Measurements from ENCODE around the gene ZBTB3. TPM values are rescaled to one million over a fixed set of nuclear protein-coding genes. Genes with fewer than 3 reads are reported as not detected.
"Not testable (repeated sequence)": the region's sequence is repeated elsewhere in the genome, so short reads cannot be mapped to it uniquely, and the experiment has no call there.

Gene ZBTB3
- total and polyA plus RNA-seq, 2 donors (not counting 3 experiments of a cell fraction or from before 2014, with no cell fraction given): 3.7 to 6.9 TPM

- Histone ChIP-seq H3K27ac (ENCODE audit: insufficient read depth, low read depth, low read length) (peak overlapping the region; percentile 39), H2AFZ (ENCODE audit: low read depth, low read length) (peak overlapping the region; percentile 89), H3K4me3 (replicated peaks in 1 of 3; ENCODE audit: insufficient read depth in 1 of 3, low read depth in 1 of 3, low read length in 3 of 3) (peak overlapping the region; percentile 2 to 53 (median 34)), H3K9me1 (replicated peaks; ENCODE audit: control insufficient read depth, extremely low read depth, insufficient read depth, low read length) (no peaks in the 10 kb centered on the region), H3K4me1 (ENCODE audit: control insufficient read depth, extremely low read depth, insufficient read depth, low read length) (peaks cover 11% of the 10 kb centered on the region), H3K4me2 (ENCODE audit: insufficient read depth, low read length) (peak overlapping the region; percentile 82), H3K79me2 (ENCODE audit: control insufficient read depth, insufficient read depth, low read length) (peaks cover 2% of the 10 kb centered on the region), H4K20me1 (replicated peaks; ENCODE audit: control insufficient read depth, extremely low read depth, insufficient read depth, low read length) (no peaks in the 10 kb centered on the region), H3K36me3 (ENCODE audit: control insufficient read depth in 2 of 2, extremely low read depth in 1 of 2, insufficient read depth in 2 of 2, low read length in 2 of 2) (peaks cover 0 to 12% of the 10 kb centered on the region in 2 experiments), H3K27me3 (ENCODE audit: control insufficient read depth in 2 of 2, insufficient read depth in 2 of 2, low read length in 2 of 2) (no peaks in the 10 kb centered on the region), H3K9me3 (replicated peaks; ENCODE audit: control insufficient read depth, insufficient read depth, low read length) (no peaks in the 10 kb centered on the region), H3K9ac (replicated peaks; ENCODE audit: extremely low read depth, insufficient read depth, low read length) (peak overlapping the region; percentile 46)
- dilution Hi-C loops (cut with MboI; ENCODE audit: extremely low pct_ligation_motif_present, low sequenced_read_pairs): no loop called here
- TF ChIP-seq CTCF (IDR thresholded peaks at IDR 0.05; ENCODE audit: extremely low read depth in 1 of 2, insufficient read depth in 1 of 2, low read depth in 1 of 2, low read length in 2 of 2) (no peak), MAX (IDR thresholded peaks at IDR 0.05; ENCODE audit: insufficient read depth, insufficient read length) (no peak), POLR2A (IDR thresholded peaks at IDR 0.05; ENCODE audit: low read depth, low read length) (no peak), MYC (IDR thresholded peaks at IDR 0.05; ENCODE audit: low read depth, low read length) (no peak), GATA2 (IDR thresholded peaks at IDR 0.05; ENCODE audit: insufficient read depth, insufficient read length, low read depth, low read length) (no peak), POLR2AphosphoS5 (IDR thresholded peaks at IDR 0.05; ENCODE audit: insufficient read depth, low read depth, low read length) (no peak), FOS (IDR thresholded peaks at IDR 0.05; ENCODE audit: borderline replicate concordance, insufficient read depth, low read length) (no peak), JUN (IDR thresholded peaks at IDR 0.05; ENCODE audit: borderline replicate concordance, insufficient read depth, insufficient read length, low read depth) (no peak), EZH2 (IDR thresholded peaks at IDR 0.05; ENCODE audit: borderline replicate concordance, low read depth, low read length, severe bottlenecking) (no peak)
- DNase-seq (ENCODE audit: low read depth, low spot score) (no peak), FAIRE-seq (no peak)
- TSS peak; percentile 60 for BruUV-seq (replicated peaks)
- intact Hi-C loops (cut with micrococcal nuclease): loop anchor here (1.0 to 5.0 kb wide), 5 partner anchors 9 to 112 kb away; partner anchors contain the start of genes HNRNPUL2, POLR2G and SLC3A2
- ChIA-PET CTCF (interaction anchor here (0.8 to 3.5 kb wide), 6 partner anchors 10 to 376 kb away, joined by 3 to 42 read pairs (median 6); partner anchors contain the start of genes HNRNPUL2, POLR2G, TMEM179B and ZBTB3), POLR2A (interaction anchor here (0.6 to 2.0 kb wide), 4 partner anchors 9 to 111 kb away, joined by 3 to 18 read pairs (median 7); partner anchors contain the start of genes POLR2G and ZBTB3)
Measured at GRCh38 chr11:62770778-62771143, 16.8 kb upstream of the ZBTB3 start.

GRCh38 chr11:62760867-62761227 lies 6.9 kb upstream of the ZBTB3 start:
- H3K9ac ChIP-seq (replicated peaks; ENCODE audit: extremely low read depth, insufficient read depth, low read length); H3K9me1 ChIP-seq (replicated peaks; ENCODE audit: control insufficient read depth, extremely low read depth, insufficient read depth, low read length); FAIRE-seq; H4K20me1 ChIP-seq (replicated peaks; ENCODE audit: control insufficient read depth, extremely low read depth, insufficient read depth, low read length); H3K79me2 ChIP-seq (ENCODE audit: control insufficient read depth, insufficient read depth, low read length); H3K27me3 ChIP-seq (ENCODE audit: control insufficient read depth in 2 of 2, insufficient read depth in 2 of 2, low read length in 2 of 2); H3K27ac ChIP-seq (ENCODE audit: insufficient read depth, low read depth, low read length); DNase-seq (ENCODE audit: low read depth, low spot score); H3K4me1 ChIP-seq (ENCODE audit: control insufficient read depth, extremely low read depth, insufficient read depth, low read length); dilution Hi-C loops (cut with MboI; ENCODE audit: extremely low pct_ligation_motif_present, low sequenced_read_pairs); H3K36me3 ChIP-seq (ENCODE audit: control insufficient read depth in 2 of 2, extremely low read depth in 1 of 2, insufficient read depth in 2 of 2, low read length in 2 of 2); H3K9me3 ChIP-seq (replicated peaks; ENCODE audit: control insufficient read depth, insufficient read depth, low read length); BruUV-seq (replicated peaks): not testable (repeated sequence)
- ChIA-PET POLR2A (interaction anchor here (0.9 to 2.5 kb wide), 2 partner anchors 33 to 80 kb away, joined by 3 to 13 read pairs; partner anchors contain the start of gene HNRNPUL2), CTCF (interaction anchor here (1.0 to 3.1 kb wide), 5 partner anchors 7 to 29 kb away, joined by 3 to 15 read pairs (median 5); partner anchors contain the start of genes TAF6L, TMEM179B and ZBTB3)
- peak overlapping the region; percentile 6 for H3K4me2 ChIP-seq (ENCODE audit: insufficient read depth, low read length)
- H3K4me3 ChIP-seq (replicated peaks in 1 of 3; ENCODE audit: insufficient read depth in 1 of 3, low read depth in 1 of 3, low read length in 3 of 3): peak overlapping the region in 1 of 3 experiments; percentile 89
- intact Hi-C loops (cut with micrococcal nuclease): loop anchor here (1.0 to 2.0 kb wide), 4 partner anchors 8 to 32 kb away; partner anchors contain the start of genes TAF6L, TMEM179B and TTC9C
- H2AFZ ChIP-seq (ENCODE audit: low read depth, low read length): peak overlapping the region; percentile 23
